ENCODE measurements around the gene HCN3. TPM values are rescaled to one million over a fixed set of nuclear protein-coding genes. Genes with fewer than 3 reads are reported as not detected.

HCN3 gene
- total RNA-seq, 1 experiment from 2014 or later, result 7.3 TPM

- TF ChIP-seq ARID4B (CRISPR knock-in tag; IDR thresholded peaks at IDR 0.05; ENCODE audit: borderline replicate concordance) (peak; percentile 84; the same call in 1 of the 2 replicates), MAX (CRISPR knock-in tag; IDR thresholded peaks at IDR 0.05) (no peak), ZNF423 (CRISPR knock-in tag; IDR thresholded peaks at IDR 0.05) (no peak), ZNF425 (CRISPR knock-in tag; conservative IDR thresholded peaks at IDR 0.05) (no peak), ZNF532 (CRISPR knock-in tag; IDR thresholded peaks at IDR 0.05; ENCODE audit: borderline replicate concordance) (no peak), FOXK1 (CRISPR knock-in tag; IDR thresholded peaks at IDR 0.05) (peak; percentile 85; the same call in 1 of the 2 replicates), TCF7 (CRISPR knock-in tag; IDR thresholded peaks at IDR 0.05; ENCODE audit: low read depth) (no peak), ZSCAN18 (CRISPR knock-in tag; IDR thresholded peaks at IDR 0.05) (no peak), USF1 (CRISPR knock-in tag; IDR thresholded peaks at IDR 0.05) (peak; percentile 59; the same call in 1 of the 2 replicates), ZNF232 (CRISPR knock-in tag; IDR thresholded peaks at IDR 0.05) (peak; percentile 87; the same call in 1 of the 2 replicates), ZNF416 (CRISPR knock-in tag; IDR thresholded peaks at IDR 0.05) (no peak), FOXP1 (CRISPR knock-in tag; IDR thresholded peaks at IDR 0.05; ENCODE audit: borderline replicate concordance) (0 out of 2 replicates have a peak, but pooled peaks have one; percentile 39), EMX1 (CRISPR knock-in tag; IDR thresholded peaks at IDR 0.05) (no peak), ZNF263 (CRISPR knock-in tag; IDR thresholded peaks at IDR 0.05; ENCODE audit: low read depth) (no peak), RORB (CRISPR knock-in tag; IDR thresholded peaks at IDR 0.05) (no peak), SP1 (CRISPR knock-in tag; conservative IDR thresholded peaks at IDR 0.05) (peak; percentile 63; the same call in 1 of the 2 replicates), ESRRA (CRISPR knock-in tag; IDR thresholded peaks at IDR 0.05; ENCODE audit: borderline replicate concordance) (peak; percentile 70; the same call in 1 of the 2 replicates)
Observed at GRCh38 chr1:155277902-155278688, 832 bp downstream of the HCN3 start (continued).
